SH-SY5Y (cell line): ENCODE results near the gene MCTP2.

Source experiments
- GATA2 ChIP-seq: IDR thresholded peaks from 2 replicates; pipeline ENCODE4 v1.6.1; 2011; ENCODE audit warnings: mild to moderate bottlenecking, low read depth, low read length
- GATA3 ChIP-seq: IDR thresholded peaks from 2 replicates; pipeline ENCODE4 v1.6.1; 2011; ENCODE audit warnings: low read depth, mild to moderate bottlenecking, low read length, moderate library complexity

DNA sequence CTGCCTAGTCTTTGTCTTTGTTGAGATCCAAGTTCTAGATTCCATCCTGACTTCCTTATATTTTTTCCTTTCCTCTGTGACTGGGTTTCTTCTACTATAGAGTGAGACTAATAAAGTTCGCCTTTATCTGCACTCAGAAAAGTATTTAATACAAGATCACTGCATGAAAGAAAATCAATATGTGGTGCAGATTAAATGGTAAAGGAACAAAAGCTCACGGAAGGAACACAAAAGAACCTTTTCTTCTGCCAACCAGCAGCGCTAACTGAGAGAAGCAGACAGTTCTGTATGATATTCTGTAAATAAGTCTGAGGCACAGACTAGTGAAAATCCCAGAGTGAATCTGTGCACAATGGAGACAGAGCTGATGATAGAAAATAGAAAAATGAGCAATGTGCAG is 31.6 kb upstream of the MCTP2 start:
- TF ChIP-seq GATA2 (no peak), GATA3 (no peak)
